GM10847 (cell line): ENCODE data around the gene PDF.

Experiments
- POLR2A ChIP-seq: IDR thresholded peaks from 2 replicates; pipeline ENCODE4 v1.6.1; 2011; ENCODE audit not compliant: insufficient read length; ENCODE audit errors: extremely low read depth

Gene PDF

GRCh38 chr16:69307856-69308255 lies 22.5 kb downstream of the PDF start:
- no peak for TF ChIP-seq POLR2A

DNA sequence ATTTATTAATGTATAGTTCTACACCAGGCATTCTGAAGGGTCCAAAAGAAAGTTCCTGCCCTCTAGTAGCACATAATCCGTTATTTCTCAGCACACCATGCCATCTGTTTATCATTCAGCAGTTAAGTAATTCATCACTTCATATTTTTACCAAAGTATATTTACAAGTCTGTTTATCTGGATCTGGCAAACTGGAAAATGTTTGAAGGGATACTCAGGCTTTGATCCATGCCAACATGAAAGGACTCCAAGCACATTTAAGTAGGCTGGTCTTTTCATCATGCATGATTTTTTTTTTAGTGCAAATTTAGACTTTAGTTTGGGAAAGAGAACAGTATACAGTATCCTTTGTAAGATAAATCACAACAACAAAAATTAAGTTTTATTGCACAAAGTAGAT lies 23.3 kb downstream of the PDF start:
- TF ChIP-seq POLR2A, result no peak

DNA sequence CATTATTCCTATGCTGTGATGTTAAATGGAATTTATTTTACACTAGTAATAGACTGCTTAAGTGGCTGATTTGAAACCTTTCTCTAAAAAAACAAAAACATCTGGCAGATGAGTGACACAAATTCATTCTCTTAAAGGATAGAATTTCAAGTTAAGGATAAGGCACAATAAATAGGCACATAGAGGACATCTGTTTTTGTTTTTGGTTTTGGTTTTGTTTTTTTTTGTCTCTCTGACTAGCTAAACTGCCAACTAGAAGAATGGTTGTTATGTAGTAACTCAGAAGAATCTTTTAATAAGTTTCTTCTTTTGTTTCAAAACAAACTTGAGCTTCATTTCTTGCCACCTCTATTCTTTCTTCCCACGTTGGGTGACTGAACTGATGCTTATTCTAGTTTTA lies 24.4 kb downstream of the PDF start:
- no peak for TF ChIP-seq POLR2A

DNA sequence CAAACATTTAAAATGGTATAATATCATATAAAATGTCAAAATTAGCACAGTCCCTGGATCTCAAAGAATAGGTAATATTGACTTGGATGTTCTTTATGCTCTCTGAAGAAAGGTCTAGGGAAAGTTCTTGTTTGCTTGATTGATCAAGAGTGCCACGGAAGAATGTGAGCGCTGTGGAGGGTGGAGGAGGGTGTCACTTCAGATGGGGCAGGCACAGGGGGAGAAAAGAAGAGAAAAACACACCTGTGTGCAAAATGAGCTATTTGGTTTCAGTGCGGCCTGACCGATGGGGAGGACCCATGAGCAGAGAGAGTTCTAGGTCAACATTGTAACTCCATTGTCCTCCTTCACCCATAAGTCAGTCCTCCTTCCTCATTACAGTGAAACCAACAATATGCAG lies 28.1 kb downstream of the PDF start:
- no peak for TF ChIP-seq POLR2A

DNA sequence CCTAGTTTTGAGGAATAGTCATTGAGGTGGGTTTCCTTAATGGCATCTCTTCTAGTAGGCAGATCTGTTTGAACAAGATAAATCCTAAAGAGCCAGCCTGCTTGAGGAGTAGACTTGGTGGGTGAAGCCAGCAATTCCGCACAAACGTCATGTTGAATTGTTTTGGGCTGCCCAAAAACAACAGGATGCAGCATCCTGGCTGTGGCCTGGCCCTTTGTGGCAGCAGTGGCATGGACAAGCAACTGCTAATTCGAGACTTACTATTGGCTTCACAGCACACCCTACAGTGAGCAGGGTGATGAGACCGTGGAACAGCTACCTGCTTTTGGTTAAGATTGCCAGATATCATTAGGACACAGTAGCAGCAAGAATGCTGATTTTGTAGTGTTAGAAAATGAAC lies 28.5 kb downstream of the PDF start:
- TF ChIP-seq POLR2A, result no peak

GRCh38 chr16:69301187-69301586 lies 29.2 kb downstream of the PDF start:
- no peak for TF ChIP-seq POLR2A

DNA sequence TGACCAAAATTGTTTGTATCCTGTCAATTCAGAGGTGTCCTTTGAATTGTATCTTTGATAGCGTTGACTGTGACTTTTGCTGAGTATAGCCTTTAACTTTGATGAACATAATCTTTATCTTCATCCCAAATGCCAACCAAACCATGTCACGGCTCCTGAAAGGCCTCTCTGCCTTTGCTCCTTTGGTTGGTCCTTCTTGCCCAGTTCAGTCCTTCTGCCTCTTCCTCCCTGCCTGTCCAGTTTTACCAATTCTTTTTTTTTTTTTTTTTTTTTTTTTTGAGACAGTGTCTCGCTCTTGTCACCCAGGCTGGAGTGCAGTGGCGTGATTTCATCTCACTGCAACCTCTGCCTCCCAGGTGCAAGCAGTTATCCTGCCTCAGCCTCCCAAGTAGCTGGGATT lies 32.1 kb downstream of the PDF start:
- no peak for TF ChIP-seq POLR2A

GRCh38 chr16:69294051-69294450 lies 36.3 kb downstream of the PDF start:
- no peak for TF ChIP-seq POLR2A

DNA sequence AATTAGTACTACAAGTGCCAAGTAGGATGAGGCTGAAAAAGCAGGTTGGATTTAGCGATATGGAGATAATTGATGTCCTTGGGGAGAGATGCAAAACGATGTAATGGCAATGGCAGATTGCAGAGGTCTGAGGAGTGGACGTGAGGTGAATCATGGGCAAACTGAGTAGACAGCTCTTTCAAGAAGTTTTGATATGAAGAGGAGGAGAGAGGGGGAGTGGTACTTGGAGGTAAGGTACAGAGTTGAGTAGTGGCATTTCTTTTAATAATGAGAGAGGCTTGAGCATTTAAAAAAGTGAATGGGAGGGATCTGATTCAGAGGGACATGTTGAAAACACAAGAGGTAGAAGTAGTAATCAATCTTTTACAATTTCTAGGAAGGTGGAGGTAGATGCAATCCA lies 37.0 kb downstream of the PDF start:
- TF ChIP-seq POLR2A, result no peak

DNA sequence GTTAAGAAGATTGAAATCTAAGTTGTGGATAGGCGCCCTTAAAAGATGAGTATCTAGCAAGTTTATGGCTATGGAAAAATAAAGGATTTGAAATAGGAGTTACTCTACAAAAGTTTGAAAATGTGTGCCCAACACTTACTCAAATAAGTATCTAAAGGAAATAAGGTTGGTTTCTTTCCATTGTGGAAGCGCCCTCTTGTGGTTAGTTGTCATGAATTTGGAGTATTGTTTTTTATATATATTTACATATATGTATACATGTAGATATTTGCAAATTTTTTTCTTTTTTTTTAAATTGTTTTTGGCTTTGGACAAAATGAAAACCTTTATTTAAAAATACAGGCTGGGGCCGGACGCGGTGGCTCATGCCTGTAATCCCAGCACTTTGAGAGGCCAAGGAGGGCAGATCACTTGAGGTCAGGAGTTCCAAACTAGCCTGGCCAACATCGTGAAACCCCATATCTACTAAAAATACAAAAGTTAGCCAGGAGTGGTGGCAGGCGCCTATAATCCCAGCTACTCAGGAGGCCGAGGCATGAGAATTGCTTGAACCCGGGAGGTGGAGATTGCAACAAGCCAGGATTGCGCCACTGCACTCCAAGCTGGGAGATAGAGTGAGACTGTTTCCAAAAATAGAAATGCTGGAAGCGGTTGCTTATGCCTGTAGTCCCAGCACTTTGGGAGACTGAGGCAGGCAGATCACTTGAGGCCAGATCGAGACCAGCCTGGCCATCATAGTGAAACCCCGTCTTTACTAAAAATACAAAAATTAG lies 43.3 kb downstream of the PDF start:
- no peak for TF ChIP-seq POLR2A

DNA sequence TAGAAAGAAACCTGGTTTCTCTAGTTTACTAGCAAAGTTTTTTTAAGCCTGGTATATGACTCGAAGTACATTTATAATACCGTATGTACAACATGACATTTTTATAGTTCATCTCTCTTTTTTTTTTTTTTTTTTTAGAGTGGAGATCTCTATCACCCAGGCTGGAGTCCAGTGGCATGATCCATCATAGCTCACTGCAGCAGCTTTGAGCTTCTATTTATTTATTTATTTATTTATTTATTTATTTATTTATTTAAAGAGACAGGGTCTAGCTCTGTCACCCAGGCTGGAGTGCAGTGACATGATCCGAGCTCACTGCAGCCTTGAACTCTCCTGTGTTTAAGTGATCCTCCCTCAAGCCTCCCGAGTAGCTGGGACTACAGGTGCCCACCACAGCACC lies 45.1 kb downstream of the PDF start:
- no peak for TF ChIP-seq POLR2A

DNA sequence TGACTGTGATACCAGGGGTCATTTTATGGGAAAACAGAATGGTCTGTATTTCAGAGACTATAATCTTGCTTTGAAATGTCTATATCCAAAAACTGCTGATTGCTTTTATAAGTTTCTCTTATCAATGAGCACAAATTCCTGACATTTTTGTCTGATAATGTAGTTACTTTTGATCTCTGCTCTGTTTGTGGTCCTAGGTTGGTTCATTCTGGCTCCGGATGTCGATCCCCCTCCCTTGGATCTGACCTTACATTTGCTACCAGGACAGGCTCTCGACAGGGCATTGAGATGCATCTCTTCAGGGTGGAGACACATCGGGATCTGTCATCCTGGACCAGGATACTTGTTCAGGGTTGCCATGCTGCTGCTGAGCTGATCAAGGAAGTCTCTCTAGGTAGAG lies 46.5 kb downstream of the PDF start:
- no peak for TF ChIP-seq POLR2A

GRCh38 chr16:69277413-69277812 lies 53.0 kb downstream of the PDF start:
- no peak for TF ChIP-seq POLR2A
